COLO668 (cell line): ENCODE measurements around the gene ARPC5.

Experiments used
- DNase-seq: peaks from one replicate; lab custom pipeline; 2025; ENCODE audit not compliant: unreplicated experiment; lab: John Stamatoyannopoulos, UW

Gene ARPC5

GRCh38 chr1:183589384-183589783, 46.2 kb downstream of the ARPC5 start:
- DNase-seq: no peak

- no peak for DNase-seq
Measured at GRCh38 chr1:183588827-183589226, 46.8 kb downstream of the ARPC5 start.

DNA sequence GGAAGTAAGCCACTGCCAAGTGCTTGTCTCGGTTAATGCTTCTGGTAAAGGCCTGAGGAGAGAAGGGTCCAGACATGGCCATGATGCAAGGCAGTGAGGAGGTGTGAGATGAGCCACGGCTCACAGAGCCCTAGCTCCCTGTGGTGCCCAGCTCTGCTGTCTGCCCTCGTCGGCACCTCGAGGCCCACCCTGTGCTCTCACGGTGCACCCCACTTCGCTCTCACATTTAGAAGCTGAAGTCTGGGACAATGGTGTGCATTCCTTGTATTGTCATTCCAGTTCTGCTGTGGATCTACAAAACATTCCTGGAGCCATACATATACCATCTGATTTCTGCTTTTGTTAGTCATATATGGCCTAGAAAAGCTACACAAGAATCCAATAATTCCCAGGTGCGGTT, 48.7 kb downstream of the ARPC5 start:
- no peak for DNase-seq

DNA sequence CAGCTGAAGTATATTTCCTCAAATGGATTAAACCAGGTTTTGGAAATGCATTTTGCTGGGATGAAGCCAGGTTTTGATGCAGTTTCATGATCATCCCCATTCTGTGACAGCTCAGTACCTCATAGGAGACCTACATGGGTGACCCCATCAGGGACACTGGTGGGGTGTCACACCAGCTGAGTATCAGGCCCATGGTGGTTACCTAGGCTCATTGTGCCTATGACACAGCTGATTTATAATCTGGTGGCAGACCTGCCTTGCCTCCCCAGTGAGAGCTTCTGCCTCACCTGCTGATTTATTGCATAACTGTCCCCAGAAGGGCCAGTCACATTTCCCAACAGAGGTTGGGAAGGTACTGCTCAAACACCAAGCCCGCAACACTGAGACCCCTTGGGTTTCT, 49.1 kb downstream of the ARPC5 start:
- DNase-seq: no peak

GRCh38 chr1:183585038-183585437, 50.5 kb downstream of the ARPC5 start:
- DNase-seq: no peak

DNA sequence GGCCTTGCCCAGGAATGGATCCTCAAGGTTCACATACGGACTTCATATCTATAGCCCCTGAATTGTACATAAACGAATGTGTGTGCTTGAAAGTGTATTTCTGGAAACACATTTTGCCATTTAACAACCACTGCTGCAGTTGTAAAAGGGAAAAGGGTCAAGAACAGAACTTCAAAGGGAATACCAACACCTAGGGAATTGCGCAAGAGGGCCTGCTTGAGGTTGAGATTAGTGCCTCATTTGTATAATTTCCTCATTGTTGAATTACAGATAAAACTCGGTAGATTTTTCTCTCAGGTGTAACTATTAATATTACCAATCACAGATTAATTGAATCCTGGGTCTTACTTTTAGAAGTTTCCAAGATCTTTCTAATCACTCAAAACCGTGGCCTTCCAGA, 51.4 kb downstream of the ARPC5 start:
- DNase-seq: no peak

DNA sequence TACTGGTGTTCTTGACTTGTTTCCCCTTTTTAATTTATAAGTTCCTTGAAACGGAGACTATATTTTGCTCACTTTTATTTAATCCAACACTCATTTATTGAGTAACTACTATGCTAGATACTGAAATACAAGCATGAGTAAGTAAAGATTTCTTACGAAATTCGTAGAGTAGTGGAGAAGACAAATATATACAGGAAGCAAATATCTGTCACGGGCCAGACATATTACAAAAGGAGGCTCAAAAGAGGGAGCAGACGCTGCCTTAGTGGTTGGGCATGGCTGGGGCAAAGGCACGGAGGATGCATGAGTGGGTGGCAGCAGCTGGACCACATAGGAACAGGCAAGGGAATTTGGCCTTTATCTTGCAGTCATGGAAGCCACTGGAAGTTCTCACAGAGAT, 52.1 kb downstream of the ARPC5 start:
- DNase-seq: no peak

GRCh38 chr1:183582021-183582713, 53.4 kb downstream of the ARPC5 start:
- no peak for DNase-seq

DNA sequence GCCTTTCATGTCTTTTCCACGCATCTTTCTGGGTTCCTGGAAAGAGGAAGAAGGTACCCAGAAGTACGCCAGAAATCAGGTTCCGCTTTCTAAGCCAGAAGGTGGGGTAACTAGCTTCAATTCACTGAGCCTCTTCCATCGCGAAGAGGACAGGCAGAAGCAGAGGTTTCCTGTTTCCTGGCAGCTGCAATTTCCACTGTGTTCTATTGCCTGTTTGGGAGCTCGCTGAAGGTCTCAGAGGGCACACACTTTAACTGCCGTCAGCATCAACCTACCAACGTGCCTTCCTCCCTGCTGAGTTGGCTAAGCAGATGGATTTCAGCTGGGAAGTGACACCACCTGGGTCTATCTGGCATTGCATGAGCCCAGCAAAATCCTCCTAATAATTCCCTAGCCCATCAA, 55.3 kb downstream of the ARPC5 start:
- peak; percentile 60 for DNase-seq

DNA sequence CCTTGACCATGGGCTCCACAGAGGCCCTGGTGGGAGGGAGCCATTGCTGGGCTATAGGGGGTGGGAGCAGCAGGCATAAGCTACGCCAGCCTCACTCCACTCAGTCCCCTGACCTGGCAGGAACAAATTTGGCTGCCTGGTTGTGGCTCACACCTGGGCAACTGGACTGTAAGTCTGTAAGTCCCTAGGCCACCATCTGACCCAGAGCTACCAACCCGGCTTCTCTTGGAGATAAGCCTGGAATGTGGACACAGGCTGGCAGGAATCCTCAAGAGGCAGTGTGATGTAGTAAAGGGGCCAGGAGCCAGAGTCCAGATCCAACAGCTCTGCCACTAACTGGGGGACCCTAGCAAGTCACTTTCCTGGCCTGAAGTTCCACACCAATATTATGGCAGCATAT, 56.7 kb downstream of the ARPC5 start:
- no peak for DNase-seq

DNA sequence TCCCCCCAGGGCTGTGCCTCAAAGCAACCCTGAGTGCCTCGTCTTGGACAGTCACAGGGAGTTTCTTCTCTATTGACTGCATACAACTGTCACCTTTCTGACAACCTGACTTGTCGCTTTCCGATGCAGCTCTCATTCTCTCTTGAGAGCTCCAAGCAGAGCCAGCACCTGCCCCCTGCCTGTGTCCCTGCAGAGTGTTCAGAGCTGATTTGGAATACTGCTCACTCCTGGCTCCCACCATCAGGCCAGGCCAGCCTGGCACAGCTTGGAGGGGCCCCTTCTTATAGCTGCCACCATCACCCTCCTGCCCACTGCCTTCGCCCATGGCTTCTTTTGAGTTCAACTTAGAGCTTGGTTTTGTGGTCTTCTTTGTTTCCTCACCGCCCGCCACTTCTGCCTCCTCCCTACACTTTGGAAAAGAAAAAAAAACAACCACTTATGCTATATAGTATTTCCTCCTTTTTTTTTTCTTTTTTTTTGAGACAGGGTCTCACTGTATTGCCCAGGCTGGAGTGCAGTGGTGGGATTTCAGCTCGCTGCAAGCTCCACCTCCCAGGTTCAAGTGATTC, 57.6 kb downstream of the ARPC5 start:
- no peak for DNase-seq

DNA sequence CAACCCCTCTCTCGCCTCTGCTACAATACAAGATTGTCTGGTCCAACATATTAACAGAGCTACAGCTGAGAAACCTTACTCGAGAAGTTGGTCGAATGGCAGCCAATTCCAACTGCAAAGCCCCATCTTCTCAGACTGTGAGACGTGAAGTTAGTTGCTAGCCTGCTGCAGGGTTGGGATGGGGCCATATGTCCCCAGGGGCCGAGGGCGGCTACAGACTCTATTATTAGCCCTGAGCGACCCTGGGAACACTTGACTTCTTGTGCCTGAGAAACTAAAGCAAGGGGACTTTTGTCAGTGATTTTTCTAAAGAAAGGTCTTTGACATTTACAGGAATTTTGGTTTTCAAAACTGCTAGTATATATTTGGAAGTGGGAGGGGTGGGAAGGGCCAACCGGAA, 59.0 kb downstream of the ARPC5 start:
- DNase-seq: no peak

DNA sequence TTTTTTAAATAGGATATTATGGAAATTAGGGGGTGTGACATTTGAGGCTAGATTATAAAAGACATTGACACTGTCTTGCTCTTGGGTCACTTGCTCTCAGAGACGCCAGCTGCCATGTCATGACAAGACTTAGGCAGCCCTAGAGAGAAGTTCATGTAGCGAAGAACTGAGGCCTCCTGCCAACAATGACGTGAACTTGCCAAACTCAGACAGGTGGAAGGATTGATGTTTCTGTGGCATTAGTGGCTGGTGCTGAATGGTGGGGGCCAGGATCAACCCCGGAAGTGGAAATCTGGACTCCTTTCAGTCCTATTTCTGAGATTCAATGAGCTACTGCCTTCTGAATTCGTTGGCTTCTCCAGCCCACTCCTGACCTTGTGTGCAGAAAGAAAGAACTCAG, 60.0 kb downstream of the ARPC5 start:
- no peak for DNase-seq

DNA sequence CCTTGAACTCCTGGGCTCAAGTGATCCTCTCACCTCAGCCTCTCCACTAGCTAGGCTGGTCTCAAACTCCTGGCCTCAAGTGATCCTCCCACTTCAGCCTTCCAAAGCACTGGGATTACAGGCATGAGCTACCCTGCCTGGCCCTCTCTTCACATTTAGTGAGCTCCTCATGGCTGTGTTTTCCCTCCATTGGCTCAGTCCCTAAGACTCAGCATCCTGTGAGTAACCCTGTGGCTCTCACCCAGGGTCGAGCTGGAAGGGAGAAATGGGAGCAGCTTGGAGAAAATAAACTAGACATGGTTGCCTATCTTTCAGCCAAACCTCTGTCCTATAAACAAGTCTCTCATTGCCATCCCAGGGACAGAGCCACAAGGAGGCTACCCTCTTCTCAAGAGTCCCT, 62.9 kb downstream of the ARPC5 start:
- no peak for DNase-seq

DNA sequence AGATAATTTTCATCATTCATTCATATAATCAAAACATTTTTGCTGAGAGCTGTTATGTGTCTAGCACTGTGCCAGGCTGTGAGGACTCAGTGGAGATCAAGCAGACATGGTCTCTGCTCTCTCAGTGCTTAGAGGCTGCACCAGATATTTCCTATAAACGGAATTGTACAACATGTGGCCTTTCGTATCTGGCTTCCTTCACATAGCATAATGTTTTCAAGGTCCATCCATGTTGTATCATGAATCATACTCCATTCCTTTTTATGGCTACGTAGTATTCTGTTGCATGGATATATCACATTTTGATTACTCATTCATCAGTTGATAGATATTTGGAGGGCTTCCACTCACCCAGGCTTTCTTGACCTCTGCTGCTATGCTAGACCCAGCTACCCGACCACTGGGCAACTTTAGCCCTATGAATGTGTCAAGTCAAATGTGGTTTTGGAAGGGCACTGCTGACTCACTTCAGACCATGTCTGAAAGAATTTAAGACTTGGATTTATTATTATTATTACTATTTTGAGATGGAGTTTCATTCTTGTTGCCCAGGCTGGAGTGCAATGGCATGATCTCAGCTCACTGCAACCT, 63.8 kb downstream of the ARPC5 start:
- no peak for DNase-seq
